NCI-H510A treated with DMSO at 0.1 percent for 48 hours (cell line): Measurements from ENCODE around the gene MXRA5.
"Not testable (repeated sequence)": the region's sequence is repeated elsewhere in the genome, so short reads cannot be mapped to it uniquely, and the experiment has no call there.

Source experiments
- DNase-seq: peaks from one replicate; lab custom pipeline; 2025; lab: John Stamatoyannopoulos, UW

Gene MXRA5

DNA sequence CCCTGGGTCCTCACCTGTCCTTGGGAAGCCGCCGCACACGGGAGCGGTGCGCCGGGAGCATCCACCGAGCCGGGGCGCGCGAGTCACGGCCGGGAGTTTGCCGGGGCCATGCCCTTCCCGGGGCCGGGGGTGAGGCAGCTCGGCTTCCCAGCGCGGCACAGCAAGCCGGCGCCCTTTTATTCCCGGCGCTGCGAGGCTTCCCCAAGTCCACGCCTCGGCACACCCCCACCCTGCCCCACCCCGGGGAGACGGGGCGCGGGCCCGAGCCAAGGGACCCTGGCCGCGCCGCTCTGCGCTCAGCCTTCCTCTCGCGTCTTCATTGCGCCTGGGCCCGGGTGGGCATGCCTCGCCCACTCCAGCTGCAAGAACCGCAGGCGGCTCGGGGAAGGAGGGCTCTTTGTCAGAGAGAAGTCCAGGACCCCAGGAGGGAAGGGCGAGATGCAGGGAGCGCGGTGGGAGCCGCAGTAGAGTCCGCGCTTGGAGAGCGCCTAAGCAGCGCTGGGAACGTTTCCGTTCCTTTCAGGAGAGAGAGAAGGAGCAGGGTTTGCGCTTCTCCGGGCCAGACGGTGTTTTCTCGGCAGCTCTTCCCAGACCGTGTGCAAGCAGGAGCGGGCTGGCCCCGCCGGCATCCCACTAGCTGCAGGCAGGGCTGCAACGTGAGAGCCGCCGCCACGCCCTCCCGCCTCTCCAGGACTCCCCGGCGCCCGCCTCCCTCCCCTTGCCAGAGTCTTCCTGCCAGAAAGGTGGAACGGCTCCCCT lies at the start of gene MXRA5:
MXRA5 (minus strand) TSS at position 152 of the 759 bp plus-strand sequence. CDS start 2,819 bp downstream, outside the sequence.
- peak; percentile 46 for DNase-seq

DNA sequence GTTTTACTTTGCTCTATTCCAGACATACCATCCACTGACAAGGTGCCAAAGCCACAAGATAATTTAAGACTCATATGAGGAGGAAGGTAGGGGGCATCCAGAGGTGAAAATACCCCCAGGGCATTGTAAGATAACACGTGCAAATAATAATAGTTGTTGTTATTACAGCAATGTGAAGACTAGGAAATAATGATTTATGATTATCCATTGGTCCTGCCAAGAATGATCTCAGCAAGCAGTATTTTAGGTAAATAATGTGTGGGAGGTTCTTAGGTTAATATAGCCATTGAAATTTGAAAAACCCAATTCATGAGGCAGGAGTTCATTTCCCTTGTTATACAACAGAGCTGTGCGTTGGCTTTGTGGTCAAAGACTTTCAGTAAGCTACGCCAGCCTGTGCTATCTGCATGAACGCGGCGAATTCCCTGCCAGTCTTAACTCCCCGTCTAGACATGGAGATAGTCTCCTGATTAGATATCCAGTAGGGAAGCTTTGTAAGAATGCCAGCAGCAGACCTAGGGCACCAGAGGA lies 47.2 kb upstream of the MXRA5 start:
- no peak for DNase-seq

DNA sequence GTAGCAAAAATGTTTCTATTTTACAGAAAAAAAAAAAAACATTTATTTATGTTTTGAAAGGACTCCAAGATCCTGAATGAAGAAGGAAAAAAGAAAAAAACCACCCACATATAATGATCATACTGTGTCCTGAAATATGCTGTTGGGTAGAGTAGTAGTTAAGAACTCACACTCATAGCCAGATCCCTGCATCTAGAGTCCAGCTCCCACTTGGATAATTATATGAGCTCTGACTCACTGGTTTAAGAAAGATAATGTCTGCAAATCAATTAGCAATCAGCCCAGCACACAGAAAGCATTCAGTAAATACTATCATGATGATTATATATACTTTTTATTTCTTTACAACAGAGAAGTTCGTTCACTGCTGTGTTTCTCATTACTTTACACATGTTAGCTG lies 46.7 kb upstream of the MXRA5 start:
- no peak for DNase-seq

- DNase-seq, result no peak
These were observed 42.0 kb upstream of the MXRA5 start for GRCh38 chrX:3388457-3388856.

GRCh38 chrX:3384327-3384726 lies 37.9 kb upstream of the MXRA5 start:
- DNase-seq, result no peak

DNA sequence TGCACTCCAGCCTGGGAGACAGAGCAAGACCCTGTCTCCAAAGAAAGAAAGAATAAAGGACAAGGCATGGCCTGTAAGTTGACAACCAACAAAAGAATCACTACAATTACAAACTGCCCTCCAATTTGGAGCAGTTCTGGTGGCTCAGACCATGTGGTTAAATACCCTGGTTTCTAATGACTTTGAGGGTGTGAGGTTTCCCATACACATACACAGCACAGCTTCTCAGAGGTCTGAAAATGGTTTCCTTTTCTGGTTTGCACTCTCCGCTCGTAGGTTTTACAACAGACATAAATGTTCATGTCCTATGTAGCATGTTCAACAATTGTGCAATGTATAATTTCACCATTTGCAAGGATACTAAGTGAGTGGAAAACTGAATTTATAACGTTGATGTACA lies 34.2 kb upstream of the MXRA5 start:
- DNase-seq, result no peak

DNA sequence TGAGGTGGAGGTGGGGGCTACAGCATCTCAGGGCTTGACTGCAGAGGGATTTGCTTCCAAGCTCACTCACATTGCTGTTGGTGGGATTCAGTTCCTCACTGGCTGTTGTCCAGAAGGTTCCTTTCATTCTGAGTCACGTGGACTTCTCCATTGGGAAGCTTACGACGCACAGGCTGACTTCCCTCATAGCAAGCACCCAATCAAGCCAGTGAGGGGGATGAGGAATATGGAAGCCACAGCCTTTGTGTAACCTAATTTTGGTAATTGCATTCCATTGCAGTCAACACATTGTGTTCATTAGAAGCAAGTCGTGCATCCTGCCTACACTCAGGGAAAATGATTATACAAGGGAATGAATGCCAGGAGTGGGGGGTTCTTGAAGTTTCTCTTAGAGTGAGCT lies 32.7 kb upstream of the MXRA5 start:
- DNase-seq, result no peak

DNA sequence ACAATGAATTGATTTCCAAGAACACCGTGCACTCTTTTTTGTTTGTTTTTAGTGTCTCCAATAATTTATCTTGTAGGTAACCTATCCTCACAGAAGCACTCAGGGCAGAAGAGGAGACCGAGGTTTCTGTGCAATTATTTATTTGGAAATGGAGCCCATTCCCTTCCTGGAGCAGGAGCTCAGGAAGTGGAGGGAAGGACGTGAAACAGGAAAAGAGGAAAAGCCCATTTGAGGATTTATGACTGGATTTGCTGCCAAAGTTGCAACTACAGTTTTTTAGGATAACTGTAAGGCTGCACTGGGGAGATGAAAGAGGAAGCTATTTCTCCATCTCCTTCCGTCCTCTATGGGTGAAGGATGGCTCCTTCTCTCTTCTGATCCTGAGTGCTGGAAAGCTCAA lies 31.7 kb upstream of the MXRA5 start:
- DNase-seq, result no peak

- DNase-seq, result no peak
These were observed 31.1 kb upstream of the MXRA5 start for GRCh38 chrX:3377560-3377959.

- peak; percentile 49 for DNase-seq
These were observed 29.5 kb upstream of the MXRA5 start for GRCh38 chrX:3375878-3376508.

DNA sequence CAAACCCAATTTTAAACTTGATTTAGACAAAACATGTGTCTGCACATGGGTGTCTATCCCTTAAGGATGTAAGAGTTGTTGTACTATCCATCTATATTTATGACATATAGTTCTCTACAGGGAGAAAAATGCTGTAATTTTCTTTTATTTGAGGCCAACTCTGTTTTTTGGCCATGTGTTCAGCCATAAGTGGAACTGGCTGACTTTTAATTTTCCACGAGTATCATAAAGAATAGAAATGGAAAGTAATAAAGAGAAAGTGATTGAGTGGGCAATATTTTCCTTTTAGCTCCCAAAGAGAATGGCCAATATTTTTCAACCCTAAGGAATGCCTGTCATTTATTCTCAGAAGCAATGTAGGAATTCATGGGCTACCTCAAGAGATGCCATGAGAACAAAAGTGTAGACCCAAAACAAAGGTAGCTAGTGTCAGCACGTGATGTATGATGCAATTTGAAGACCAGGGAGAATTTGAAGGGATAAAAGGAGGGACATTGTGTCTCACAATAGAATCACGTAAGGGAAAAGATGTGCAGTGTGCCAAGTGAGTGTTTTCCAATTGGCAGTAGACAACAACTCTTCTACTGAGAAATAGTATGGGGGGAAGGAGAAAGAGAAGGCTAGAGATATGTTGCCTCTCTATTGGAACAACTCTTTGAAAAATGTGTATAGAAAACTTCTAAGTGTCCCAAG lies 27.8 kb upstream of the MXRA5 start:
- DNase-seq, result no peak

DNA sequence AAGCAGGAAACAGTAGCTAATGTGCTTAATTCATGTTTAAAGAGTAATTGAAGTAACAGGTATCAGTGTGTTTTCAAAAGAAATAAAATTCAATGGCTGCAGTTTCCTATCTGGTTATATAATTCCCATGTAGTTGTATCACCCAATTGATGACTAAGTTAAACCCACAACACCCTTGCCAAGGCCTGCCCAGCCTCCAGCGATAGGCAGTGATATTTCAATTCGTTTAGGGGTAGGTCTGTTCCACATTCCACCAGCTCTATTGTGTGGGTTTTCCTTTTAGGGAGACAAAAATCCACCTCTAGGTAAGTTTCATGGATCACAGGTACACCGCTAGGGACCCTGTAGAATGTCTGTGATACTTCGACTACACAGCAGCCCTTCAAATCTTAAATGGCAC lies 24.7 kb upstream of the MXRA5 start:
- DNase-seq, result no peak

DNA sequence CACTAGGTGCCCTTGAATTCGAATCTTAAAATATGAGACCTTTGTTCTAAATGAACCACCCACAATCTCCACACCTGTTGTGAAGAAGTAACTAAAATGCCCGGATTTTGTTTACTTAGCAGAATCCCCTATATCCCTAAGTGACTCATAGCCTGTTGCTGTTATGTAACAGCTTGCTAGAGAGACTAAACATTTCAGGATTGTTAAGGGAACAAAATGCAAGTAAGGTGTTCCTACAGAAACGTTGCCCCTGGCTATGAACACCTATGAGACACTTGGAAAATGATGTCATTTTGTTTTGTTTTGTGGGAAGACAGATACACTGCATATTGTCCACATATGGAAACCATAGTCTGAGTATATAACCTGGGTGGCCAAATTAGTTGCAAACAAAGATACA lies 24.2 kb upstream of the MXRA5 start:
- DNase-seq, result no peak

DNA sequence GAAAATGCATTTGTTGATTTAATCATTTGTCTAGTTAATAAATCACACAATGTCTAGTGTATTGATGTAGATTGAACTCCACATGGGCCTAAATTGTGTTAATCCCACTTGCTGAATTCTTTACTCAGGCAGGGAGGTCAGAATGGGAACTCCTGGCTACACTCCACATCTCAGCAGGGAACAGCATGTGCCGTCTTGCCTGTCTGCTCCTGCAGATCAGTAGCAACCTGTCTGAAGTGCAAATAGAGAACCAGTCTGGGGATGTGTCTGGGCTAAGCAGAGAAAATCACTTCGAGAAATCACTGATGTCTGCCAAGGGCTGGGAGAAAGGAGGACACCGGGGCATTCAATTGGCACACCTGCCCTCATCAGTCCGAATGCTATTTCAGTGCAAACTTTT lies 16.5 kb upstream of the MXRA5 start:
- peak; percentile 13 for DNase-seq

DNA sequence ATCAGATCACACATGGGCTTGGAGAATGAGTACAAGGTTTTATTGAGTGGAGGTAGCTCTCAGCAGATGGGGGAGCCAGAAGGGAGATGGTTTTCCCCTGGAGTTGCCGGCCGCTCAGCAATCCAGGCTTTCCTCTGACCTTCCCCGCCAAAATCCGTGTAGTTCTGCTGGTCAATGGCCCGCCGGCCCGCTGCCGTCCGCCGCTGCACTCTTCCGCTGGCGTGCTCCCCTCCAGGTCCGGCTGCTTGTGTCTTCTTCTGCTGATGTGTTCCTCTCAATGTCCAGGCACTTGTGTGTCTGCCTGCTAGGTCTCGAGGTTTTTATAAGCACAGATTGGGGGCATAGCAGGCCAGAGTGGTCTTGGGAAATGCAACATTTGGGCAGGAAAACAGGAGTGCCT lies 14.4 kb upstream of the MXRA5 start:
- no peak for DNase-seq

DNA sequence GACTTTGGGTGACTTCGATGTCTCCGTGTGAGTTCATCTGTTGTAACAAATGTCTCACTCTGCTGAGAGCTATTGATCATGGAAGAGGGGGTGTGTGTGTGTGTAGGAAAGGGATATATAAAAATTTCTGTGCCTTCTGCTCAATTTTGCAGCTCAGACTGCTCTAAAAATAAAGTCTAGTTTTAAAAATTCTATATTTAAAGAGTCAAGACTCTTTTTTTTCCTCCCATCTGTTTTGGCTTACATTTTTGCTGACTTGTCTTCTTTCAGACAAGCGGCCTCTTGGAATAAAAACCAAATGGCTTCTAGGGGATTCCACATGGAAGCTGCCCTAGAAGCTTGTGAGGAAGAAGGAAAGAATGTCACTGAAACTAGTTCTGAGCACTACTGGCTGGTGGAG lies 6.3 kb upstream of the MXRA5 start:
- DNase-seq, result not testable (repeated sequence)

- no peak for DNase-seq
These were observed 4.8 kb upstream of the MXRA5 start for GRCh38 chrX:3351276-3351675.

DNA sequence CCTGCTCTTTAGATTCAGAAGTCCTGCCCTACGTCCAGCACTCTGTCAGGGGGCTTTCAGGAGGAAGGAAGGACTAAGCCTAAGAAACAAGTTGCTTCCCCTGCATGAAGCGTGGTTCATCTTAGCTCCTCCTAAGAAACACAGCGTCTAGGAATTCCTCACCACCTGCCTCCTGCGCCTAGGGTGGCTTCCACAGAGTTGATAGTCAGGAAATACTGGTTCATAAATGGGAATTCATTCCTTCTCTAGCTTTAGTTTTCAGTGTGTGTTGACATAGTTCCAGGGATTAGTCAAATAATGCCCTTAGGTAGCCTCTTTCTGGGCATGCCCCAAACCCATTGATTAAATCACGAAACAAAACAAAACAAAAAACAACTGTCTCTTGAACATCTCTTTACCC lies 1.7 kb upstream of the MXRA5 start:
- DNase-seq, result no peak

DNA sequence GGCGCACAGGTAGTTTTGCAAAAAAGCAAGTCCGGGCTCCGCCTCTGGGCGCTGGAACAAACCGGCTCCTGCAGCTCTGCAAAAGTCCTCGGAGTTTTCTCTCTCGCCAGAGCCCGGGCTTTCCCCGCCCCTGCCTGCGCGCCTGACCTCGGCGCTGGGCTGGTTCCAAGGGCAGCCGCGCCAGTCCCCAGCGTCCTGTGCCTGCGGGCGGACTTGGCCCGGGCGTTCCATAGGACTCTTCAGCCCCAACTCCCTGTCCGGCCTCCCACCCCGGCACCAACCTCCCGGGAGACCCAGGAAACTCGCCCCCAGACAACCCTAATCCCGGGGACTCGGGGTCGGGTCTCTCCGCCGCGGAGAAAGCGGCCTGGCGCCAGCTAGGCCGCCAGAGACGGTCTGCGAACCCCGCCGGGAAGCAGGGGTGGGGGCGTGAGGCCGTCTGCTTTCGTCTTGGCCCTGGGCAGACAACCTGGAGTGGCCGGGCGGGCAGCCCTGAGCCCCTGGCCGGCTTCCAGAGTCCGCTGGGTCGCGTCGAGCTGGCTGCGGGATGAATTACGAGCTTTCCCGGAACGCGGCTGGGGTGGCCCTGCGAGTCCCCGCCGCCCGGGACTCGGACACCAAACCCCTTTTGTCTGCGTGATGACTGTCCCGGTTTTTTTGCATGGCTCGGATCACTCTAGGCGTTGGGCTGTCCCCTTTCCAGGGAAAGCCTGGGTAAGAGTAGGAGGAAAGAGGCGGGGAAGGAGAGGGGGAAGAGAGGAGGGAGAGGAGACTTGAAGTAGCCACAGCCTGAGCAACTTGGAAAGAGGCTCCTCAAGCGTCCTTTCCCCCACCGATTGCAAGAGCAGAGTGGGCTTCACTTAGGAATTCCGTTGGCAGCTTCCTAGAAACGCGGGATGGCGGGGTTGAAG lies 916 bp downstream of the MXRA5 start:
- peak; percentile 29 for DNase-seq

DNA sequence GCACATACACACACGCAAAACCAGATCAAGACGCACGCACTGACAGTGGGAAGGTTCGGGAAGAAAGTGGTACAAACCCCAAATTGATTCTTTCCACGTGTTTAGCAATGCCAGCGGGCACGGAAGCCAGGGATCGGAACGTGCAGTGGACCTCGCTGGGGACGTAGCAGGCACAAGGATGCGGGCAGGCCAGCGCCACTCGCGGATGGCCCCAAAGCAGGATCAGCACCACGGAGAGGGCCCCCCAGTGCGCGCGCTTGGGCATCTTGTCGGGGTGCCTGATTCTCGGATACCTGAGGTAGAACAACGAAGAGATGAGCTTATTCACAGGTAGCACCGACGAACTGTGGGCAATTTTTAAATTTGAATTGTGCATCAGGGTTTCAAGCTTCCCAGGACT lies 2.9 kb downstream of the MXRA5 start:
- not testable (repeated sequence) for DNase-seq

DNA sequence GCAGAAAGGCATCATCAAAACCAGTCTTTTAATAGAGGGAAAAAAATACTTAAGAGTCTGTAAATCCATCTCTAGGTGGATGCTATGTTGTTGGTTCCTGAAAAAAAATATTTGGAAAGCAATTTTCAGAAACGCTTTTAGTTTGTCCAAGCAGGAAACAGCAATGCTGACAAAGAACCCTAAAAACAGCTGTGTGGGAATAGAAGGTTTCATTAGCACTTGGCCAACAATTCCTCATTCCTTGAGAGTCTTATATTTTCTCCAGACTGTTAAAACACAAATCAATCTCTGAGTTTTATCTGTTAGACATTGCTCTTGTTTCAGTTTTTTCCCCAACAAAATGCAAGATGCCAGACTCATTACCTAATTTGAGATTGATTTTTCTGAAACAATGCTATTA lies 6.4 kb downstream of the MXRA5 start:
- DNase-seq, result no peak

DNA sequence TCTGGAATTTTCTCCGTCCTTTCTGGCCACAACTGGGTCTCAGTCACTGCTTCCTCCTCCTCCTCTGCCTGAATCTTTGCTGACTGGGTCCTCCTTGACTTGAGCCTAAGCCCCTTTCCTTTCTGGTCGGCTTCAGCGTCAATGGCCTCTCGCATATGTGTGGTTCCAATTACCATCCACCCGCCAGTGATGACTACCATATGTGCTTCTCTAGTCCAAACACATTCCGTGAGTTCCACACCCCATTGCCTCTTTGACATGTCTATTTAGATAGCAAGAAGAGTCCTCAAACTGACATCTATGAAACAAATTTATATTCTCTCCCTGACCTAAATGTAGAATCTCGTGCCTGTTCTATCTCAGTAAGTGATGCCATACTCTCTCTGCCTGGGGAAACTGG lies 19.8 kb downstream of the MXRA5 start:
- DNase-seq, result no peak
